Measurements from ENCODE around the gene PTPN4.

DNA sequence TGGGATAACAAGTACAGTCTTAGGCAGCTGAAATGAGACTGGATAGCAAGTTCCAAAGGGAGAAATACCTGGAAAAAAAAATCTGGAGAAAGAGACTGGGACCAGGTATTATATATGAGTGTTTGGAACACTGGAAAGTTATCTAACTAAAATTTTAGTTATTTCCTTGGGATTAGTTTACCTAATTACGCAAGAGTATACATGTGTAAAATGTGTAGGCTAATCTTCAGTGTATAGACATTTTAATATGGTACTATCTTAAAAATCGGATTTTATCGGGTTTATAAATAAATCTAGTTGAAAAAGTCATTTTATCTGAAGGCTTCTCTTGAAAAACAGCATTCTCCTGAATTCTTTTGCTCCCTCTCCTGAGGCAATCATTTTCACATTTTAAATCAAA lies 257.1 kb downstream of the PTPN4 start:
- TF ChIP-seq, protein P1, sequence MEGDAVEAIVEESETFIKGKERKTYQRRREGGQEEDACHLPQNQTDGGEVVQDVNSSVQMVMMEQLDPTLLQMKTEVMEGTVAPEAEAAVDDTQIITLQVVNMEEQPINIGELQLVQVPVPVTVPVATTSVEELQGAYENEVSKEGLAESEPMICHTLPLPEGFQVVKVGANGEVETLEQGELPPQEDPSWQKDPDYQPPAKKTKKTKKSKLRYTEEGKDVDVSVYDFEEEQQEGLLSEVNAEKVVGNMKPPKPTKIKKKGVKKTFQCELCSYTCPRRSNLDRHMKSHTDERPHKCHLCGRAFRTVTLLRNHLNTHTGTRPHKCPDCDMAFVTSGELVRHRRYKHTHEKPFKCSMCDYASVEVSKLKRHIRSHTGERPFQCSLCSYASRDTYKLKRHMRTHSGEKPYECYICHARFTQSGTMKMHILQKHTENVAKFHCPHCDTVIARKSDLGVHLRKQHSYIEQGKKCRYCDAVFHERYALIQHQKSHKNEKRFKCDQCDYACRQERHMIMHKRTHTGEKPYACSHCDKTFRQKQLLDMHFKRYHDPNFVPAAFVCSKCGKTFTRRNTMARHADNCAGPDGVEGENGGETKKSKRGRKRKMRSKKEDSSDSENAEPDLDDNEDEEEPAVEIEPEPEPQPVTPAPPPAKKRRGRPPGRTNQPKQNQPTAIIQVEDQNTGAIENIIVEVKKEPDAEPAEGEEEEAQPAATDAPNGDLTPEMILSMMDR (conservative IDR thresholded peaks at IDR 0.05) = no peak
- TF ChIP-seq ZFX (IDR thresholded peaks at IDR 0.05) = no peak
